HL-60/S4 treated with retinoic acid at 250 ng/mL for 4 days and 3 days (cell line): ENCODE measurements around the gene ABI3BP.

Experiments used
- in situ Hi-C: fragments of 300-500 bp; cut with MboI; formaldehyde crosslinking; loops from 2 replicates; pipeline ENCODE4 v1.7.0; 2022; ENCODE audit warnings: low sequenced_read_pairs

The ABI3BP gene

GRCh38 chr3:100740207-100740606 lies 253.0 kb downstream of the ABI3BP start:
- in situ Hi-C loops = no loop called here

- in situ Hi-C loops = no loop called here
These were observed 255.9 kb downstream of the ABI3BP start for GRCh38 chr3:100737334-100737733.

- in situ Hi-C loops = no loop called here
These were observed 260.8 kb downstream of the ABI3BP start for GRCh38 chr3:100732435-100732834.

GRCh38 chr3:100730524-100730923 lies 262.7 kb downstream of the ABI3BP start:
- in situ Hi-C loops = no loop called here

- in situ Hi-C loops = no loop called here
These were observed 266.5 kb downstream of the ABI3BP start for GRCh38 chr3:100726706-100727105.

GRCh38 chr3:100725935-100726513 lies 267.2 kb downstream of the ABI3BP start:
- in situ Hi-C loops = no loop called here

GRCh38 chr3:100720426-100720825 lies 272.8 kb downstream of the ABI3BP start:
- in situ Hi-C loops = no loop called here

GRCh38 chr3:100719136-100719535 lies 274.1 kb downstream of the ABI3BP start:
- in situ Hi-C loops = no loop called here

GRCh38 chr3:100717637-100718487 lies 275.4 kb downstream of the ABI3BP start:
- in situ Hi-C loops = no loop called here

- in situ Hi-C loops = no loop called here
These were observed 276.2 kb downstream of the ABI3BP start for GRCh38 chr3:100717063-100717462.

- in situ Hi-C loops = no loop called here
These were observed 278.0 kb downstream of the ABI3BP start for GRCh38 chr3:100715176-100715575.

- in situ Hi-C loops = no loop called here
These were observed 282.8 kb downstream of the ABI3BP start for GRCh38 chr3:100710261-100710968.

- in situ Hi-C loops = no loop called here
These were observed 283.4 kb downstream of the ABI3BP start for GRCh38 chr3:100709842-100710260.

- in situ Hi-C loops = no loop called here
These were observed 284.0 kb downstream of the ABI3BP start, which contains the start of gene TFG for GRCh38 chr3:100708989-100709841. TFG (plus strand) TSS chr3:100709494; CDS start chr3:100713686, 4,192 bp downstream.

- in situ Hi-C loops = no loop called here
These were observed 284.6 kb downstream of the ABI3BP start for GRCh38 chr3:100708644-100708988.

- in situ Hi-C loops = no loop called here
These were observed 286.9 kb downstream of the ABI3BP start for GRCh38 chr3:100706365-100706764.

- in situ Hi-C loops = no loop called here
These were observed 289.4 kb downstream of the ABI3BP start for GRCh38 chr3:100703865-100704264.

- in situ Hi-C loops = no loop called here
These were observed 290.3 kb downstream of the ABI3BP start for GRCh38 chr3:100702980-100703345.

- in situ Hi-C loops = no loop called here
These were observed 290.9 kb downstream of the ABI3BP start for GRCh38 chr3:100702082-100702979.

GRCh38 chr3:100700708-100701107 lies 292.5 kb downstream of the ABI3BP start:
- in situ Hi-C loops = no loop called here
